HG02610 (cell line): ENCODE measurements around the gene MYL5.
"Not testable (repeated sequence)": the region's sequence is repeated elsewhere in the genome, so short reads cannot be mapped to it uniquely, and the experiment has no call there.

Experiments
- ATAC-seq: cut with Tn5 transposase; IDR thresholded peaks from one replicate; pipeline ENCODE4 v1.9.1; 2021; ENCODE audit warnings: mild to moderate bottlenecking, moderate library complexity; ENCODE audit not compliant: unreplicated experiment

MYL5 gene

DNA sequence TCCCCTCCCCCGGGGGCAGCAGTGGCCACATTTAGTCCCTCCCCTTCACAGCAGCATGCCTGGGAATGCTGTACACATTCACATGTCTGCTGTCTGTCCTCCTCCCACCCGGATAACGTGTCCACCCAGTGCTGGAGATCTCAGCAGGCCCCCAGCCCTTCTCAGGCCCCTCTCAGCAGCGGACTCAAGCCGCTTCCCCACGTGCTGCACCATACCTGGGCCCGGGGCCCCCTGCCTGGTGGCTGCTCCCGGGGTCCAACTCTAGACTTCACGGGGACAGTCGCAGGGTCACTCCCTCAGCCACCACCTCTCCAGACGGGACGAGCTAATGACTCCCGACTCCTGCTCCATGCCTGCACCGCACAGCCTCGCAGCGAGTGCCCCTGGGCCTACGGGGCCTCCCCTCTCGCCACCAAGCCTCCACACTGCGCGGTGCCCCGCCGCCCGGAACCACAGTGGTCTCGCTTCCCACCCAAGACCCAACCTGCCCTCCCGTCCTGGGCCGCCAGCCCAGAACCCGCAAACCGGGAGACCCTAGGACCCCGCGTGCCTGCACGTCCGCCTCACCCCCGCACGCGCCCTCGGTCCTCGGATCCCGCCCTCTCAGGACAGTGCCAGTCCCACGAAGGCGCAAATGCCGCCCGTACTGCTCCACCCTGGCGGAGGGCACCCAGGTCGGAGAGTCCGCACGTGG is 30.0 kb downstream of the MYL5 start:
- no peak for ATAC-seq

DNA sequence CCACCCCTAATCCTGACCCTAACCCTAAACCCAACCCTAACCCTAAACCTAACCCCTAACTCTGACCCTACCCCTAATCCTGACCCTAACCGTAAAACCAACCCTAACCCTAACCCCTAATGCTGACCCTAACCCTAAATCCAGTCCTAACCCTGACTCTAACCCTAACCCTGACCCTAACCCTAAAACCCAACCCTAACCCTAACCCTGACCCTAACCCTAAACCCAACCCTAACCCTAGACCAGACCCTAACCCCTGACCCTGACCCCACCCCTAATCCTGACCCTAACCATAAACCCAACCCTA is 30.6 kb downstream of the MYL5 start:
- no peak for ATAC-seq

DNA sequence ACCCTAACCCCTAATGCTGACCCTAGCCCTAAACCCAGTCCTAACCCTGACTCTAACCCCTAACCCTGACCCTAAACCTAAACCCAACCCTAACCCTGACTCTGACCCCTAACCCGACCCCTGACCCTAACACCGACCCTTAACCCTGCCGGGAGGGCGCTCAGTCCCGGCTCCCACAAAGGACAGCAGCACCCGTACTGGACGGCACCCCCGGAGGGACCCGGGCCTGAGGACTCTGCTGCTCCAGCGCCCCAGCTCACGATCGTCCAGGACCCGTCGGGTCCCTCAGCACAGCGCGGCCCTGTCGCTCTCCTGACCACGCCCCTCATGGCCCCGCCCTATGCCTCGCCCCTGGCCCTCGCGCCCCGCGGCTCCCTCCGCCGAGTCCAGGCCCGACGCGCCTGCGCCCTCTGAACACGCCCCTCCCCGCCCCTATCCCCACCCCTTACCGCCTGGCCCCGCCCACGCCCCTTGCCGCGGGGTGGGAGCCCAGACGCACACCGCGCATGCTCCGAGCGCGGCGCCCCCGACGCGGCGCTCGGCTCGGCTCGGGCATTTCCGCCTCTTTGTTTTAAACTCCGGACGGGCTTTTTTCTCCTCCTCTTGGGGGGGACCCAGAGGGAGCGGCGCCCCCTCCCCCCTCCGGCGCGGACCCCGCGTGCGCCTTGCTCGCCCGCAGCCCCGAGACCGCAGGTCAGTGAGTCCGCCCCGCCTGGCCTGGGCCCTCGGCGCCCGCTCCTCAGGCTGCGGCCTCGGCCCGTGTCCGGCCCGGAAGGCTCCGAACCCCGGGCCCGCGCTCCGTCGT is 31.1 kb downstream of the MYL5 start, which contains the start of gene PCGF3:
PCGF3 (plus strand) TSS at position 555 of the 805 bp plus-strand sequence. CDS start 27,849 bp downstream, outside the sequence.
- peak; percentile 89 for ATAC-seq

DNA sequence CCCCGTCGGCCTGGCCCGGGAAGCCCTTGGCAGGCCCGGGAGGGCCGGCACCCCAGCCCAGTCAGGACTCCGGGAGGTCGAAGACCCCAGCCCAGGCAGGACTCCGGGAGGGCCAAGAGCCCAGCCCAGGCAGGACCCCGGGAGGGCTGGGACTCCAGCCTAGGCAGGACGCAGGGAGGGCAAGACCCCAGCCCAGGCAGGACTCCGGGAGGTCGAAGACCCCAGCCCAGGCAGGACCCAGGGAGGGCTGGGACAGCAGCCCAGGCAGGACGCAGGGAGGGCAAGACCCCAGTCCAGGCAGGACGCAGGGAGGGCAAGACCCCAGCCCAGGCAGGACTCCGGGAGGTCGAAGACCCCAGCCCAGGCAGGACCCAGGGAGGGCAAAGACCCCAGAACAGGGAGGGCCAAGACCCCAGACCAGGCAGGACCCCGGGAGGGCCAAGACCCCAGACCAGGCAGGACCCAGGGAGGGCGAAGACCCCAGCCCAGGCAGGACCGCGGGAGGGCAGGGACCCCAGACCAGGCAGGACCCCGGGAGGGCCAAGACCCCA is 31.8 kb downstream of the MYL5 start:
- not testable (repeated sequence) for ATAC-seq

DNA sequence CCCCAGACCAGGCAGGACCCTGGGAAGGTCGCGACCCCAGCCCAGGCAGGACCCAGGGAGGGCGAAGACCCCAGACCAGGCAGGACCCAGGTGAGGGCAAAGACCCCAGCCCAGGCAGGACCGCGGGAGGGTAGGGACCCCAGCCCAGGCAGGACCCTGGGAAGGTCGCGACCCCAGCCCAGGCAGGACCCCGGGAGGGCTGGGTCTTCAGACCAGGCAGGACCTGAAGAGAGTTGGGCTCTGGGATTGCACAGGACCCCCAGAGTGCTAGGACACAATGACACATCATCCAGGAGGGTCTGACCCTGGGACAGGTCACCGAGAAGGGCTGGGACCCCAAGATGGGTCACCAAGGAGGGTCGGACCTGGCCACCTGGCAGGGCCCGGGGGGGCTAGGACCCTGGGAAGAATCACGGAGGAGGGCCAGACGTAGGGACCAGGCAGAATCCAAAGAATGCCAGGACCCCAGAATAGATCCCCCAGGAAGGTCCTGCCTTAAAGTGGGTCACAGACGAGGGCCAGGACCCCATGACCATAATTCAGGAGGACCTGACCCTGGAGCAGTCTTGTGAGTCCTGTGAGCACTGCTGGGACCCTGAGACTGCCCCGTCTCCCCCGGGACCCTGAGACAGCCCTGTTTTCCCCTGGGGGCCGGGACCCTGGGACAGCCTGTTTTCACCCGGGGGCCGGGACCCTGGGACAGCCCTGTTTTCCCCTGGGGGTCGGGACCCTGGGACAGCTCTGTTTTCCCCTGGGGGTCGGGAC is 32.7 kb downstream of the MYL5 start:
- ATAC-seq = no peak

DNA sequence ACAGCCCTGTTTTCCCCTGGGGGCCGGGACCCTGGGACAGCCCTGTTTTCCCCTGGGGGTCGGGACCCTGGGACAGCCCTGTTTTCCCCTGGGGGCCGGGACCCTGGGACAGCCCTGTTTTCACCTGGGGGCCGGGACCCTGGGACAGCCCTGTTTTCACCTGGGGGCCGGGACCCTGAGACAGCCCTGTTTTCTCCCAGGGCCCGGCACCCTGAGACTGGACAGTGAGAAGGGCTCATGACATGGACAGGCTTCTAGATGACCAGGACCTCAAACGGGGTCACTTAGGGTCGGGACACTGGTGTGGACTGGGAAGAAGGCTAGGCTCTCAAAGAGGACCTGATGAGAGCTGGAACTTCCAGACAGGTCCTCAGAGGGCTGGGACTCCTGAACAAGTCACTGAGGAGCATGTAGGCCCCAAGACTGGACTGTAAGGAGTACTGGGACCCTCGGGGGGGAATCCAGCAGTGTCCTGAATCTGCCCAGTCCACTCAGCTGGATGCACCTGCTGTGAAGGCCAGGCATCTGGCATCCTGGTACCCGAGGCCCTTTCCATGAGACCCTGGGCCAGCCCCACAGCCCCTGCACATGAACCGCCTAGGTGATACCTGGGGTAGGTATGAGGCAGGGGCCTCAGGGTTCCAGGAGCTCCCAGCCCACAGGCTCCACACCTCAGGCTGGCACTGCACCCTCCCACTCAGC is 33.7 kb downstream of the MYL5 start:
- no peak for ATAC-seq

DNA sequence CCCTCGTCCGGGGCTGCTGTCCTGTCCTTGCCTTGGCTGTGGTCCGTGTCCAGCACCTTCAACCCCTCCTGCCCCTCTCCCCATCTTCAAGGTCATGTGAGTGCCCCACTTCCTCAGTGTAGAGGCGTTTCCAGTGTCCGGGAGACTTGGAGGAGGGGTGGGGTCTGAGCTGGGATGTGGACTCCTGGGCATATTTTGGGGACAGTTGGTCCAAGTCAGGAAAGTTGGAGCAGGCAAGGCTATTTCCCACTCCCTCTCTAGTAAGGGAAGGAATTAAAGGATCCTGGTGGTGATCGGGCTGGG is 34.2 kb downstream of the MYL5 start:
- no peak for ATAC-seq

DNA sequence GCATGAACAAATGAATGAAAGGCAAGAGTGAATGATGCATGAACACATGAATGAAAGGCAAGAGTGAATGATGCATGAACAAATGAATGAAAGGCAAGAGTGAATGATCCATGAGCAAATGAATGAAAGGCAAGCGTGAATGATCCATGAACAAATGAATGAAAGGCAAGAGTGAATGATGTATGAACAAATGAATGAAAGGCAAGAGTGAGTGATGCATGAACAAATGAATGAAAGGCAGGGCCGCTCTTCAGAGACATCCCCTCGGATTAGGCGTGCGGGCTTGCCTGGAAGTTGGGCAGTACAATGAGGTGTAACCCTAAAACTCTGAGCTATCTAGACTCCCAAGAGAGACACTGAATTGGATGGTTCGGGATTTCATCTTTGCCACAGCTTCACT is 35.0 kb downstream of the MYL5 start:
- ATAC-seq = no peak

DNA sequence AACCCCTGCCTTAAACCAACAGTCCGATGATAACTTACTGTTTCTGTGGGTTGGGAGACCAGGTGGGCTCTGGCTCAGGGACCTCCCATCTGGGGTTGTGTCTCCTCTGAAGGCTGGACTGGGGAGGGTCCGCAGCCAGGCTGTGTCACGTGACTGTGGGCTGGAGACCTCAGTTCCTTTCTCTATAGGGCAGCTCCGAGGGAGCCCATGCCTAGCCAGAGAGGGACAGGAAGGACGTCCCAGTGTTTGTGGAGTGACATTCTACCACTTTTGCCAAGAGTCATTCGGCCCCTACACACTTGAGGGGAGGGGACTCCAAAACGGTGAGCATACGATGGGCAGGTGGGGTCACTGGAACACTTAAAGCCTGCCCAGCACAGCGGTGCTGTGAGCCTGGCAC is 35.8 kb downstream of the MYL5 start:
- no peak for ATAC-seq

DNA sequence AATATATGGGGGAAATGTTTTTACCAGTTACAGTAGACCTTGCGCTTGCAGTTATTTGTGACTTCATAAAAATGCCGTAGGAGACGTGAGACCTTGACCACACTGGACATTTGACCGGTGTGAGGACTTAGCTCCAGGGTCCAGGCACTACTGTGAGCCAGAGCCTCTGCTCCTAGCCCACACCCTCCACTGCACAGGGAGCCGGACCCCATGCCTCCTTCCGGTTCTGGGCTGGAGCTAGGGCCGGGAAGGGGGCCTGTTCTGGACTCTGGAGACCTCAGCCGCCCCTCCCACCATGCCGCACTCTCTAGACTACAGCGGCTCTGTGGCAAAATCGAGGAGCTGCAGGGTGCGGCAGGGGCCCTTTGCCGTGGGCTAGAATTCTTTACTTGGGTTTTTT is 36.6 kb downstream of the MYL5 start:
- ATAC-seq = no peak

DNA sequence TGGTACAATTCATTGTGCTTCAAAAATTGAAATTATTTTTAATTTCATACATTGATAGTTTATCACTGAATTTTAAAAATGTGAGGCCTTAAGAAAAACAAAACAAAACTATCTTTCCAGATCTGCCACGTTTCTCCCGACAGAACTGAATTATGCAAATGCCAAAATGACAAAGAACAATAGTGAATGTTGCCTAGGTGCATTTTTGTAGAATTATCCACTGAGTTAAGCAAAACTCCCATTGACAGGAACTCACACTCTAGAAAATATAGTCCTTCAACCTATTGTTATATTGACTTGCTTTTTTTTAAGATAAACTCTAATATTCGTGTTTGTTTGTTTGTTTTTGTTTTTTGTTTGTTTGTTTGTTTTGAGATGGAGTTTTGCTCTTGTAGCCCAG is 37.8 kb downstream of the MYL5 start:
- ATAC-seq = no peak

DNA sequence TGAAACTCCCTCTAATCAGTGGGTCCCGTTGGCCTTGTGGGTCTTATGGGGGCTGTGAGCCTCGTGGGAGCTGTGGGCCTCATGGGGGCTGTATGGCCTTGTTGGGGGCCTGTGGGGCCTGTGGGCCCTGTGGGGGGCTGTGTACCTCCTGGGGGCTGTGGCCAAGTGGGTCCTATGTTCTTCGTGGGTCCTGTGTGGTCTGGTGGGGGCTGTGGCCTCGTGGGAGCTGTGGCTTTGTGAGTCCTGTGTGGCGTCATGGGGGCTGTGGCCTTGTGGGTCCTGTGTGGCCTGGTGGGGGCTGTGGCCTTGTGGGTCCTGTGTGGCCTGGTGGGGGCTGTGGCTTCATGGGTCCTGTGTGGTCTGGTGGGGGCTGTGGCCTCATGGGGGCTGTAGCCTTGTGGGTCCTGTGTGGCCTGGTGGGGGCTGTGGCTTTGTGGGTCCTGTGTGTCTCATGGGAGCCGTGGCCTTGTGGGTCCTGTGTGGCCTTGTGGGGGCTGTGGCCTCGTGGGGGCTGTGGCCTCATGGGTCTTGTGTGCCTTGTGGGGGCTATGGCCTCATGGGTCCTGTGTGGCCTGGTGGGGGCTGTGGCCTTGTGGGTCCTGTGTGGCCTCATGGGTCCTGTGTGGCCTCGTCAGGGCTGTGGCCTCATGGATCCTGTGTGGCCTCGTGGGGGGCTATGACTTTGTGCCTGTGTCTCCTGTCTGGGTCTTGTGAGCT is 38.7 kb downstream of the MYL5 start:
- no peak for ATAC-seq

DNA sequence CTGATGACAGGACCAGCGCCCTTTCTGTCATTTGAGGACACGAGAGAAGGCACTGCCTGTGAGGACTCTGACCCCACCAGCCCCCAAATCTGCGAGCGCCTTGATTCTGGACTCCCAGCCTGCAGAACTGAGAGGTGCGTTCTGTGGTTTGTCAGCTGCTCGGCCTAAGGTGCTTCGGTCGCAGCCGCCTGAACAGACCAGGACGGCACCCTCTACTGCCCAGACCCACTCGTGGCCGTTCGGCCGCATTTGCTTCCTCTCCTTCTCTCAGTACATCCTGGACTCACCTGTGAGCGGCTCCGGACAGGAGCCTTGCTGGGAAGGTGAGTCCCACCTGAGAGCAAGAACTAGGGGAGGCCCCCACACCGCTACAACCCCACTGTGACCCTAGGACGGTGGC is 39.7 kb downstream of the MYL5 start:
- no peak for ATAC-seq

DNA sequence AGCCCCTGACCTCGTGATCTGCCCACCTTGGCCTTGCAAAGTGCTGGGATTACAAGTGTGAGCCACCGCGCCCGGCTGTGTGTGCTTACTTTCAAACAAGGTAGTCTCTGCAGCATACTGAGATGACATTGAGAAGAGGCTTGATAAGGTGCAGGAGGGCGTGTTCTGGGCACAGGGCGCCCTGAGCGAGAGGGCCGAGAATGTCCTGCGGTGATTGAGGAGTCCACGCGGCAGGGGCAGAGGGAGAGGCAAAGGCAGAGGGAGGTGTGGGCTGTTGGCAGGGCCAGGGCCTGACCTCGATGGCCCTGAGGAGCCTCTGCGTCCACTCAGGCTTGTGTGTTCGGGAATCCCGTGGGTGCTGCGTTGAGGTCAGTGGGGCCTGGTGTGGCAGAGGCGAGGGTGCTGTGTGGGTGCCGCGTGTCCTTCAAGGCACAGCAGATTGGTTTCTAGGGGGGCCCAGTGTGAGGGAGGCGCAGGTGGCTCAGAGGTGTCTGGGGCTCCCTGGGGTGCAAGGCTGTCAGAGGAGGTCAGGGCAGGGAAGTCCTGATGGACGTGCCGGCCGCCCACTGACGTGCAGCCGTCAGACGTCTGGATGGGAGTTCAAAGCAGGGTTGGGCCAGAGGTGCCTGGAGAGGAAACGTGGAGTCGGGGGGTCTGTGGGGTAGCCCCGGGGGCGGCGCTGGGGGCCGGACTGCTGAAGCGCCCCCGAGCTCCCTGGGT is 43.4 kb downstream of the MYL5 start:
- no peak for ATAC-seq

DNA sequence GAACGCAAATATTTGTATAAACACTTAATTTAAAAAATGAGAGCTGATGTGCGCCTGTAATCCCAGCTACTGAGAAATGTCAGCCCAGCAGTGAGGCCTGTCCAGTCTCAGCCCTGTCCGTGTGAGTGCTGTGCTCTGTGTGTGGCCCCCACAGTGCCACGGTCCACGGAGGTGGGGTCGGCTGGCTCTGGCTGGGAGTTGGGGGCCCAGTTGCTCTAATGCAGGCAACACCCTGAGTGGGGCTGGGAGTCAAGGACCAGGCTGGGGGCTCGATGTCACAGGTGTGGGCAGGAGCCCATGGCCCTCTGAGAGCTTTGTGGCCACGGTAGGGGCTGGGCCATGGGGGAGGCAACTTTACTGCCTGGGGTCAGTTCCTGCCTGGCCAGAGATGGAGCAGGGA is 44.1 kb downstream of the MYL5 start:
- ATAC-seq = no peak

DNA sequence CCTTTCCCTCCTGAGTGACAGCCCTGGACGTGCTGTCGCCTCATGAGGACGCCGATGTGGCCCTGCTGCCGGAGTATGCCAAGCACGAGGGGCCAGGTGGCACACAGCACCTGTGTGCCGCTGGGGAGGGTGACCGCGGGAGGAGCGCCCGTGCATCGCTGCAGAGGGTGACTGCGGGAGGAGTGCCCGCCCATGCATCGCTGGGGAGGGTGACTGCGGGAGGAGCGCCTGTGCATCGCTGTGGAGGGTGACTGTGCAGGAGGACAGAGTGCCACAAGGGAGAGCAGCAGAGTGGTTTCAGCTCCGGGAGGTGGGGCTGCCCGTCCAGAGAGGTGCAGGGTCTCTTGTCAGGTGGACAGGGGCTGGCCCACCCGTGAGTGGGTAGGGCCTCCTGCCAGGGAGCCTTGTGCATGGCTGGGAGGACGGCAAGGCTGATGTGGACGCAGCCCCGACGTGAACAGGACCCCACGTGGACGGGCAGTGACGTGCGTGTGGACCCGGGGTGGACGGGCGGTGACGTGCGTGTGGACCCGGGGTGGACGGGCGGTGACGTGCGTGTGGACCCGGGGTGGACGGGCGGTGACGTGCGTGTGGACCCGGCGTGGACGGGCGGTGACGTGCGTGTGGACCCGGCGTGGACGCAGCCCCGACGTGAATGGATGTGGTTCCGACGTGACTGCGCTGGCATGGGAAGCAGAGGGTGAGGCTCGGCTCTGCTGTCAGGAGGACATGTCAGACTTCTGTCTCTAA is 45.9 kb downstream of the MYL5 start:
- ATAC-seq = no peak

DNA sequence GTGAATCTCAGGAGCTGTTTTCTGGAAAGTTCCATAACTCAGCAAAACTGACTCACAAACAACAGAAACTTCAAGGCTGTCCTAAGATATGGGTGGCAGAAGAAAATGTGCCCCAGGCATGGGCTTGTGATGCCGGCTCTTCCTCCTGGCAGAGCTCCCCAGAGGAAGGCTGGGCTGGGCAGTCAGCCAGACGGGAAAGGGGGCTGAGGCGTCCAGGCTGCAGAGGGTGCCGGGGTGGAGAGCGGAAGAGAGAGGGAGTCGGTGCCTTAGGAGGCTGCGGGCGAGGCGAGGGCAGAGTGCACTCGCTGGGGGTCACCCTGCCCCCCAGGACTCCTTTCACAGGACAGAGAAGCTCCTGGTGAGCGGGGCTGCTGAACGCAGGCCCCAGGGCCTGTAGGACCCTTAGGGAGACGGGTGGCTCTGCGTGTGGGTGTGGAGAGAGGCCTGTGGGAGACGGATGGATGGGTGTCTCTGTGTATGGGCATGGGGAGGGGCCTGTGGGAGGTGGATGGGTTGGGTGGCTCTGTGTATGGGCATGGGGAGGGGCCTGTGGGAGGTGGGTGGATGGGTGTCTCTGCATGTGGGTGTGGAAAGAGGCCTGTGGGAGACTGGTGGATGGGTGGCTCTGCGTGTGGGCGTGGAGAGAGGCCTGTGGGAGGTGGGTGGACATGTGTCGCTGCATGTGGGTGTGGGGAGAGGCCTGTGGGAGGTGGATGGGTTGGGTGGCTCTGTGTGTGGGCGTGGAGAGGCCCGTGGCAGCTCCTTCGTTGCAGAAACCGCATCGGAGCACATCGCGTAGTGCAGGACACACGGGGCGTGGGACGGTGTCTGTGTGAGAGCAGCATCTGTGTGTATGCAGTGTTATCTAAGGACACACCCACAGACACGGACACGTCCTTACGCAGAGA is 47.2 kb downstream of the MYL5 start:
- no peak for ATAC-seq

DNA sequence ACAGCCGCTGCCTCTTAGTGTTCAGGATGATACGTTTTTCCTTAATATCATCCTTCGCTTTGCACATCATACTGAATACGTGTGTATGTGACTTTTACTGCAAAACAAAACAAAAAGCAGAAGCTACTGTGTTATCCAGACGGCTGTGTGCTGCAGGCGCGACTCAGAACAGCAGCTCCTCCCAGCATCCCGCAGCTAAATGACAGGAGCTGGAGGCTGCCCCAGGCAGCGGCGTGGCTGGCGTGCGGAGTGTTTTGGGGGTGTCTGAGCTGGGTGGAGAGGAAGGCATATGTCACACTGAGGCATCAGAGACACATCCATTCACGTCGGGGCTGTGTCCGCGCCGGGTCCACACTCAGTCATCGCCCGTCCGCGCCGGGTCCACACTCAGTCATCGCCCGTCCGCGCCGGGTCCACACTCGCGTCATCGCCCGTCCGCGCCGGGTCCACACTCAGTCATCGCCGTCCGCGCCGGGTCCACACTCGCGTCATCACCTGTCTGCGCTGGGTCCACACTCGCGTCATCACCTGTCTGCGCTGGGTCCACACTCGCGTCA is 47.9 kb downstream of the MYL5 start:
- ATAC-seq = no peak
